GM08714 (cell line): Measurements from ENCODE around the gene EPHA4.

Source experiments
- H3K4me3 ChIP-seq: fragments of 200-500 bp; sonication (Bioruptor generic); 2 replicates; pipeline ENCODE4 v1.5.1; 2014; ENCODE audit warnings: mild to moderate bottlenecking, low read length, inconsistent platforms
- ZNF274 ChIP-seq: IDR thresholded peaks from 2 replicates; pipeline ENCODE4 v1.6.1; 2012; ENCODE audit warnings: mild to moderate bottlenecking, low read depth, low read length

The EPHA4 gene

GRCh38 chr2:221493391-221493790 lies 78.7 kb downstream of the EPHA4 start:
- no peak for TF ChIP-seq ZNF274
- no peak overlapping the region for H3K4me3 ChIP-seq

GRCh38 chr2:221492636-221493035 lies 79.5 kb downstream of the EPHA4 start:
- H3K4me3 ChIP-seq, result no peak overlapping the region
- no peak for TF ChIP-seq ZNF274

GRCh38 chr2:221490506-221491060 lies 81.5 kb downstream of the EPHA4 start:
- TF ChIP-seq ZNF274, result no peak
- H3K4me3 ChIP-seq, result no peak overlapping the region

- H3K4me3 ChIP-seq, result no peak overlapping the region
- no peak for TF ChIP-seq ZNF274
Observed at GRCh38 chr2:221488136-221488807, 83.8 kb downstream of the EPHA4 start.

- H3K4me3 ChIP-seq, result no peak overlapping the region
- TF ChIP-seq ZNF274, result no peak
Observed at GRCh38 chr2:221486106-221486505, 86.0 kb downstream of the EPHA4 start.

GRCh38 chr2:221485503-221485870 lies 86.6 kb downstream of the EPHA4 start:
- H3K4me3 ChIP-seq, result no peak overlapping the region
- no peak for TF ChIP-seq ZNF274

GRCh38 chr2:221484761-221485502 lies 87.2 kb downstream of the EPHA4 start:
- H3K4me3 ChIP-seq, result no peak overlapping the region
- no peak for TF ChIP-seq ZNF274

GRCh38 chr2:221482666-221483455 lies 89.2 kb downstream of the EPHA4 start:
- no peak overlapping the region for H3K4me3 ChIP-seq
- TF ChIP-seq ZNF274, result no peak

GRCh38 chr2:221480821-221481220 lies 91.3 kb downstream of the EPHA4 start:
- TF ChIP-seq ZNF274, result no peak

GRCh38 chr2:221480163-221480562 lies 91.9 kb downstream of the EPHA4 start:
- no peak for TF ChIP-seq ZNF274
- no peak overlapping the region for H3K4me3 ChIP-seq

More at GRCh38 chr2:221480821-221481220, 91.3 kb downstream of the EPHA4 start:
- H3K4me3 ChIP-seq, result no peak overlapping the region

GRCh38 chr2:221478485-221478863 lies 93.6 kb downstream of the EPHA4 start:
- no peak for TF ChIP-seq ZNF274
- H3K4me3 ChIP-seq, result no peak overlapping the region

GRCh38 chr2:221477714-221478484 lies 94.2 kb downstream of the EPHA4 start:
- H3K4me3 ChIP-seq, result no peak overlapping the region

GRCh38 chr2:221476195-221476594 lies 95.9 kb downstream of the EPHA4 start:
- no peak for TF ChIP-seq ZNF274
- no peak overlapping the region for H3K4me3 ChIP-seq

More at GRCh38 chr2:221477714-221478484, 94.2 kb downstream of the EPHA4 start:
- no peak for TF ChIP-seq ZNF274

GRCh38 chr2:221473451-221473850 lies 98.7 kb downstream of the EPHA4 start:
- H3K4me3 ChIP-seq, result no peak overlapping the region
- TF ChIP-seq ZNF274, result no peak
